Stomach (tissue), 9 donors: ENCODE results near the gene C4orf50. TPM values are rescaled to one million over a fixed set of nuclear protein-coding genes. Genes with fewer than 3 reads are reported as not detected.

Experiments used
- DNase-seq, 2 donors: peaks; one replicate each; pipeline versions ENCODE4 v3.0.0 to v3.0.0-alpha.2; 2013 to 2019
- H3K27ac ChIP-seq, 5 donors: fragments of 200-600 bp in 4 of 5; sonication (generic) in 4 of 5; one replicate each; pipeline ENCODE4 v1.5.1; 2013 to 2019; ENCODE audit warnings: mild to moderate bottlenecking in 1 of 5, moderate library complexity in 1 of 5
- H3K27me3 ChIP-seq, 3 donors: fragments of 200-600 bp; sonication (generic); one replicate each; pipeline ENCODE4 v1.5.1; 2017 to 2019; ENCODE audit warnings: mixed run types in 1 of 3
- H3K36me3 ChIP-seq, 4 donors: fragments of 200-600 bp; sonication (generic); 1 replicate in 3 of 4; 2 replicates in 1 of 4; pipeline ENCODE4 v1.5.1; 2016 to 2019
- H3K4me1 ChIP-seq, 4 donors: fragments of 200-600 bp; sonication (generic); one replicate each; pipeline ENCODE4 v1.5.1; 2016 to 2019
- H3K4me3 ChIP-seq, 4 donors: fragments of 200-600 bp; sonication (generic) in 3 of 4; one replicate each; pipeline ENCODE4 v1.5.1; 2016 to 2019; ENCODE audit warnings: mild to moderate bottlenecking in 1 of 4
- H3K9me3 ChIP-seq, 4 donors: fragments of 200-600 bp; sonication (generic); one replicate each; pipeline ENCODE4 v1.5.1; 2016 to 2019
- CTCF ChIP-seq, 7 experiments: fragments of 450-650 bp in 4 of 7; fragments of 200-600 bp in 3 of 7; sonication (generic) in 3 of 7; IDR thresholded peaks; one replicate each; pipeline ENCODE4 v1.5.1; 2016 to 2019; ENCODE audit warnings: antibody characterized with exemption in 7 of 7, control low read depth in 2 of 7, mild to moderate bottlenecking in 1 of 7
- EP300 ChIP-seq: sonication (generic); formaldehyde crosslinking; IDR thresholded peaks from one replicate; pipeline ENCODE4 v1.6.1; 2017; ENCODE audit warnings: antibody characterized with exemption
- POLR2A ChIP-seq, 4 donors: fragments of 450-650 bp; IDR thresholded peaks; one replicate each; pipeline ENCODE4 v1.6.1; 2016; ENCODE audit warnings: antibody characterized with exemption in 4 of 4, control low read depth in 2 of 4, mild to moderate bottlenecking in 1 of 4, moderate library complexity in 1 of 4
- POLR2AphosphoS5 ChIP-seq, 3 donors: sonication (generic); formaldehyde crosslinking; IDR thresholded peaks; one replicate each; pipeline ENCODE4 v1.6.1; 2016; ENCODE audit warnings: antibody characterized with exemption in 3 of 3
- WGBS, 5 donors: extraction: QIAGEN DNeasy Blood & Tissue Kit in 3 of 5; methylation state at CpG; one replicate each; pipeline versions ENCODE4 v1.1.5 to v1.1.7; 2013 to 2018; 5-methylcytosine and 5-hydroxymethylcytosine counted together
- intact Hi-C: fragments of 100-400 bp; cut with DNase I; formaldehyde crosslinking; loops from one replicate; pipeline ENCODE4 v1.15.1; 2023; ENCODE audit warnings: low total_unique reads
- polyA plus RNA-seq, 3 donors: library from polyadenylated mRNA; stranded (reverse); fragments of 200-250 nt; gene quantifications; one replicate each; pipeline ENCODE4 v1.2.3, GENCODE V29; 2013
- total RNA-seq, 5 donors: library from RNA; depleted of rRNA; stranded (reverse); fragments of >200 nt; gene quantifications; one replicate each; pipeline versions ENCODE4 v1.1.0 to v1.2.3, GENCODE V29; 2014 to 2016
- donor health status: healthy with polysubstance abuse.
- donor health status: Bipolar disorder and iron deficiency.
- donor health status: healthy.

C4orf50 gene
- total and polyA plus RNA-seq, 8 donors = under 0.01 to 1.8 (median 0.85) TPM; not detected in 4

DNA sequence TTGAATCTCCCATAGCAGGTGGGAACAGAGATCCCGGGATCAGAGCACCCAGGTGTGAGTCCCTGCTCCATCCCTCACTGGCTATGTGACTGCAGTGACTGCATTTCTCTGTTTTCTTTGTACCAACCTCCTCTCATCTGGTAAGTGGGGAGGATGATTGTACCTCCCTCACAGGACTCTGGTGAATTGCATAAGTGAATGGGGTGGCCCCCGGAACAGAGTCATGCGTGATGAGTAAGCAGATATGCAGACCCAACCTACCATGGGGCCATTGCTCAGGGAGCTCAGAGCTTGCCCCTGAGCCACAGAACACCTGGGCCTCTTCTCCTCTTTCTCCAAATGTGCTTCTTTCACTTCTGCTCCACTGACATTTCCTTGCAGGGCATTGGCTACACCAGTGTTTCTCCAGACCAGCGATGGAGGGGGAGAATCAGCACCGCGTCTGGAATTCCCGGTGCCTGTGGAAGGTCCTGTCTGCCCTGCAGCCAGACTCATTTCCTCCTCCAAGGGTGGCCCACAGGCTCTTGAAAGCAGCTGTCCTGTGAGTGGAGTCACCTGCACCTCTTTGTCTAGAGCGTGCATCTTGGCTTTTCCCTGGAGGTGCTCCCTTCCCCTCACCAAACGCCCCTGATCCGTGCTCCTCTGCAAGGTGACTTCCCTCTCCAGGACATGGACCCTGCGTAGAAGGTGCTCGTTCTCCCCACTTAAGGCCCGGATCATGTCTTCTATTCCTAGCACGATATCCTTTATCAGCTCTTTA is 30.0 kb downstream of the C4orf50 start:
- Histone ChIP-seq H3K27me3 (peaks cover 0 to 46% (median 0%) of the 10 kb centered on the region in 3 donors), H3K36me3 (no peaks in the 10 kb centered on the region), H3K9me3 (peaks cover 0 to 17% (median 9%) of the 10 kb centered on the region in 4 donors), H3K4me3 (no peak overlapping the region), H3K4me1 (no peaks in the 10 kb centered on the region), H3K27ac (no peak overlapping the region)
- TF ChIP-seq EP300 (no peak), CTCF (IDR thresholded peaks at IDR 0.05) (no peak), POLR2A (IDR thresholded peaks at IDR 0.05) (no peak)
- 75 to 82% (median 79%) methylated on average over 13 to 14 of the region's 14 CpGs for whole genome bisulfite sequencing, 5 donors
- intact Hi-C loops = no loop called here
- DNase-seq = peak in 1 of 2 donors; percentile 17

DNA sequence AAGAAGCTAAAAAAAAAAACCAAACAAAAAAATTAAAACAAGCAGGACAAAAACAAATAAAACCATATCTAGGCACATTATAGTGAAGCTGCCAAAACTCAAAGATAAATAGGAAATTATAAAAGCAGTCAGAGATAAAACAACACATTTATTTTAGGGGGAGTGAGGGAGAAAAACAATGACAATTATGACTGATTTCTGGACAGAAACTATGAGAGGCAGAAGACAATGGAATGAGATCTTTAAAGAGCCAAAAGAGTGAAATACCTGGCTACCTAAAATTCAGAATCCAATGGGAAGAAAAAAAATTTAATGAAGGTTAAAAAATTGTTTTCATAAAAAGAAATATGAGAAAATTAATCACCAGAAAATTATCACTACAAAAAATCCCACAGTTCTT is 33.4 kb downstream of the C4orf50 start:
- DNase-seq = no peak
- Histone ChIP-seq H3K4me3 (no peak overlapping the region), H3K4me1 (no peaks in the 10 kb centered on the region), H3K27me3 (peaks cover 0 to 41% (median 5%) of the 10 kb centered on the region in 3 donors), H3K27ac (no peak overlapping the region), H3K36me3 (no peaks in the 10 kb centered on the region), H3K9me3 (peaks cover 0 to 17% (median 10%) of the 10 kb centered on the region in 4 donors)
- intact Hi-C loops = no loop called here
- TF ChIP-seq POLR2AphosphoS5 (IDR thresholded peaks at IDR 0.05) (no peak), EP300 (no peak), CTCF (IDR thresholded peaks at IDR 0.05) (no peak), POLR2A (IDR thresholded peaks at IDR 0.05) (no peak)

DNA sequence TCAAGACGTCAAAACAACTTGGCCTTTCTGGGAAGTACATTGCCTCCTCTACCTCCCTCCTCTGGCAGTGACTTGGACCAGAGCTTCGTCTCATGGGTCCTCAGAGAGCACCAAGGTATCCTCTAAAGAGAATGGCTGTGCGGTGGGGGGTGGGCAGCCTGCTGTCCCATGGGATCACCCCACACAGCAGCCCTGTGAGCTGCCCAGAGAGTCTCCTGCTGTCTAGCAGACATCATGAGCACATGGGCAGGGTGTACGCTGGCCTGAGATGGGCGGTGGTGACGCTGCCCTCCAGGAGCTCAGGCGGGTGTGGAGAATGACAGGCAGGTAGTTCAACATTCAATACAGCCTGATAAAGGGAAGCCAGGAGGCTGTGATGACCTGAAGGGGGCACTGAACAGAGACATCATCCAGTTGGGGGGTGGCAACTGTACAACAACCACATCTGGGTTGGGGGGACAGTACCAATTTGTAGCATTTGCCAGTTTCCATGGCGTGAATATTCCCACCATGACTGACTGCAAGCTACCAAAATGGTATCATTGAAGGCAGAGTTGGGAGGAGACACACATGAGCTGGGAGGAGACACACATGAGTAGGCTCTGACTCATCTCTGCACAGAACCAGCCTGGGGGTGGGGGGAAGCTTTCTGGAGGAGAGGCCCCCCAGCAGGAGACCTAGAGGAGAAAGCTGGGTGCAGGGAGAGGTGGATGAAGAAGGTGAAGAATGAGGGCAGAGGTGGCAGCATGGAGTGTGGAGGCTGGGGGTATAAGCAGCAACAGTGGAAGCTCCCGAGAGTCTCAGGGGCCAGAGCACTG is 35.9 kb downstream of the C4orf50 start:
- no peak overlapping the region for H3K4me3 ChIP-seq

More for the DNA sequence above, 35.9 kb downstream of the C4orf50 start:
- 70 to 85% (median 74%) methylated on average over 7 to 9 of the region's 9 CpGs for whole genome bisulfite sequencing, 5 donors
- no peaks in the 10 kb centered on the region for H3K4me1 ChIP-seq
- TF ChIP-seq EP300 = no peak
- TF ChIP-seq POLR2AphosphoS5 (IDR thresholded peaks at IDR 0.05) = no peak
- no peak for TF ChIP-seq POLR2A (IDR thresholded peaks at IDR 0.05)
- TF ChIP-seq CTCF (IDR thresholded peaks at IDR 0.05) = no peak
- peaks cover 0 to 17% (median 10%) of the 10 kb centered on the region in 4 donors for H3K9me3 ChIP-seq
- H3K27ac ChIP-seq = no peak overlapping the region
- intact Hi-C loops = no loop called here
- H3K36me3 ChIP-seq = no peaks in the 10 kb centered on the region
- peaks cover 0 to 42% (median 5%) of the 10 kb centered on the region in 3 donors for H3K27me3 ChIP-seq
- DNase-seq = peak in 1 of 2 donors; percentile 13
